Loucy (cell line): ENCODE measurements around the gene CAPN11.

ENCODE experiments used
- CTCF ChIP-seq: fragments of 200-600 bp; sonication (generic); conservative IDR thresholded peaks from 2 replicates; pipeline ENCODE4 v1.5.1; 2014; ENCODE audit warnings: mild to moderate bottlenecking, antibody characterized with exemption, low read length
- EZH2phosphoT487 ChIP-seq: fragments of 200-600 bp; IDR thresholded peaks from 2 replicates; pipeline ENCODE4 v1.6.1; 2018; ENCODE audit warnings: antibody characterized with exemption, mild to moderate bottlenecking, moderate library complexity, borderline replicate concordance

DNA sequence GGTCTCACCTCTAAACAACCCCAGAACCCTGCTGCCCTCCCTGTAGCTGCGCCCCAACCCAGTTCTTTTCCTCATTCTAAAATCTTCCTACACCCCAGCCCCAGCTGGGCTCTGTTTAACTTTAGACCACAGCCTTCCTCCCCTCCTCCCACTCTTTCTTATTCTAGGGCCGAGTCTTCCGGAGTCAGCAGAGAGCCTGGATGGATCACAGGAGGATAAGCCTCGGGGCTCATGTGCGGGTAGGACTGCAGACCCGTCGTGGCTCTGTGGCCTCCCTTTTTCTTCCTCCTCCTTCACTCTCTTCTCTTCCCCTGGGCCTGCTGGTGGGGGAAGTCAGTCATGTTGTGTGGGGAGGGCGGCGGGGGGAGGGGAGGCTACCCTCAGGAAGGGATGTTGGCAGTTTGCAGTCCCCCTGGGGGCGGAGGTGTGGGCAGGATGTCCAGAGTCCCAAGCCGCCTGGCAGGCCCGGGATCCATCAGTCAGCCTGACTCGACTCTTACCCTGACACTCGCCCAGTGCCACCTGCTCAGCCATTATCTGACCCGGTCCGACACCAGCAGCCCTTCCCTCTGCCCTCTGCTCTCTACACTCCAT lies 8.1 kb downstream of the CAPN11 start:
- TF ChIP-seq CTCF (no peak), EZH2phosphoT487 (no peak)
